HG03521 (cell line): Measurements from ENCODE around the gene SCARB1.

ENCODE experiments used
- ATAC-seq: cut with Tn5 transposase; IDR thresholded peaks from one replicate; pipeline ENCODE4 v1.9.1; 2021; ENCODE audit warnings: mild to moderate bottlenecking, moderate library complexity; ENCODE audit not compliant: unreplicated experiment

Gene SCARB1

GRCh38 chr12:124734224-124734788 lies 129.4 kb downstream of the SCARB1 start:
- no peak for ATAC-seq

- no peak for ATAC-seq
Observed at GRCh38 chr12:124733086-124733485, 130.6 kb downstream of the SCARB1 start.

GRCh38 chr12:124732275-124733075 lies 131.2 kb downstream of the SCARB1 start:
- ATAC-seq, result no peak

- ATAC-seq, result no peak
Observed at GRCh38 chr12:124731869-124732268, 131.8 kb downstream of the SCARB1 start.

- ATAC-seq, result no peak
Observed at GRCh38 chr12:124730455-124730932, 133.2 kb downstream of the SCARB1 start.

GRCh38 chr12:124727922-124728321 lies 135.7 kb downstream of the SCARB1 start:
- ATAC-seq, result no peak

- no peak for ATAC-seq
Observed at GRCh38 chr12:124727264-124727800, 136.3 kb downstream of the SCARB1 start.
